ENCODE data around the gene RNGTT. TPM values are rescaled to one million over a fixed set of nuclear protein-coding genes. Genes with fewer than 3 reads are reported as not detected.

Gene RNGTT
- total RNA-seq, 2 donors from 2014 or later = 13.5 to 20.5 TPM

DNA sequence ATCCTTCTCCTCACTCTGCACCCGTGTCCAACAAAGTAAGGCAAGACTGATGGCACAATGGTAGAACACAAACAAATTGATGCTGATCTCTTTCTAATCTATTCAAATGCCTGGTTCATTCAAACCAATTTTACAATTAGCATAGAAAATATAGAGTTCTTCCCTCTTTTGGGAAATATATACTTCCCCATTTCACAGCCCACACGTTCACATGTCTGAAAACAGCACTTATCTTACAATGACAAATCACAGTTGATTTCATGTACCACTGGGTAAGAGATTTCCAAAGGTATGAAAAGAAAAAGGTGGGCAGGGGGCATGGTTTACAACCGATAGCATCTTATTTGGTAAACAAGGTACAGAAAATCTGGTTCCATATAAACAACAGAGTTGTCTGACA is 137.6 kb downstream of the RNGTT start:
- TF ChIP-seq, protein P1, sequence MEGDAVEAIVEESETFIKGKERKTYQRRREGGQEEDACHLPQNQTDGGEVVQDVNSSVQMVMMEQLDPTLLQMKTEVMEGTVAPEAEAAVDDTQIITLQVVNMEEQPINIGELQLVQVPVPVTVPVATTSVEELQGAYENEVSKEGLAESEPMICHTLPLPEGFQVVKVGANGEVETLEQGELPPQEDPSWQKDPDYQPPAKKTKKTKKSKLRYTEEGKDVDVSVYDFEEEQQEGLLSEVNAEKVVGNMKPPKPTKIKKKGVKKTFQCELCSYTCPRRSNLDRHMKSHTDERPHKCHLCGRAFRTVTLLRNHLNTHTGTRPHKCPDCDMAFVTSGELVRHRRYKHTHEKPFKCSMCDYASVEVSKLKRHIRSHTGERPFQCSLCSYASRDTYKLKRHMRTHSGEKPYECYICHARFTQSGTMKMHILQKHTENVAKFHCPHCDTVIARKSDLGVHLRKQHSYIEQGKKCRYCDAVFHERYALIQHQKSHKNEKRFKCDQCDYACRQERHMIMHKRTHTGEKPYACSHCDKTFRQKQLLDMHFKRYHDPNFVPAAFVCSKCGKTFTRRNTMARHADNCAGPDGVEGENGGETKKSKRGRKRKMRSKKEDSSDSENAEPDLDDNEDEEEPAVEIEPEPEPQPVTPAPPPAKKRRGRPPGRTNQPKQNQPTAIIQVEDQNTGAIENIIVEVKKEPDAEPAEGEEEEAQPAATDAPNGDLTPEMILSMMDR (IDR thresholded peaks at IDR 0.05) = no peak
- ATAC-seq (ENCODE audit: insufficient number of reproducible peaks, low FRiP score, low read depth) = no peak

GRCh38 chr6:88823998-88824397 is 139.4 kb downstream of the RNGTT start:
- ATAC-seq (ENCODE audit: insufficient number of reproducible peaks, low FRiP score, low read depth) (no peak), DNase-seq (ENCODE audit: low spot score) (no peak)
- H3K27ac ChIP-seq = no peak overlapping the region
- no peak overlapping the region for H3K4me3 ChIP-seq
- H3K9me3 ChIP-seq = no peaks in the 10 kb centered on the region
- H3K4me1 ChIP-seq (ENCODE audit: control insufficient read depth in 1 of 2, low read depth in 2 of 2) = no peaks in the 10 kb centered on the region
- H3K27me3 ChIP-seq (replicated peaks; ENCODE audit: insufficient read depth) = no peaks in the 10 kb centered on the region
- H3K36me3 ChIP-seq = no peaks in the 10 kb centered on the region
- TF ChIP-seq, protein P1 (IDR thresholded peaks at IDR 0.05) = no peak

More for the DNA sequence above, 137.6 kb downstream of the RNGTT start:
- H3K9me3 ChIP-seq = no peaks in the 10 kb centered on the region
- DNase-seq (ENCODE audit: low spot score) = no peak
- no peak overlapping the region for H3K4me3 ChIP-seq
- no peaks in the 10 kb centered on the region for H3K4me1 ChIP-seq (ENCODE audit: control insufficient read depth in 1 of 2, low read depth in 2 of 2)
- no peak overlapping the region for H3K27ac ChIP-seq
- no peaks in the 10 kb centered on the region for H3K27me3 ChIP-seq (replicated peaks; ENCODE audit: insufficient read depth)
- H3K36me3 ChIP-seq = no peaks in the 10 kb centered on the region

DNA sequence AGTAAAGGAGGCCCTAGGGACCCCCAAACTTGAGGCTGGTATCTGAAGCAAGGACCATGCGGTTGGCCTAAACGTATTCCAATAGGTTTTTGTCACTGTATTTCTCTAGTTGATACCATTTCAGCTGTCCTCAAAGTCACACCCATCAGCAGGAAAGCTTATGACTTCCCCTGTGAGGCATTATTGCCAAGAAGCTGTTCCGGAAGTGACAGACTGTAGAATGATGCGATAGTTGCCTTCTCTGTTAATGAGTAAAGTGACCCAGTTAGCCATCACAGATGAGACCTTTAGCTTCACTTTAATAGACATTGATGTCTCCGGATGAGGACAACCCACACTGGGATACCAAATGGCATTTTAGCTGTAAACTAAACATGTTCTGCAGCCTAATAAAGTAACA is 147.9 kb downstream of the RNGTT start:
- ATAC-seq (ENCODE audit: insufficient number of reproducible peaks, low FRiP score, low read depth) = no peak
- Histone ChIP-seq H3K4me1 (ENCODE audit: control insufficient read depth in 1 of 2, low read depth in 2 of 2) (peaks cover 0 to 6% of the 10 kb centered on the region in 2 donors), H3K4me3 (no peak overlapping the region)

GRCh38 chr6:88814909-88815308 is 148.5 kb downstream of the RNGTT start:
- Histone ChIP-seq H3K27ac (no peak overlapping the region), H3K4me3 (no peak overlapping the region), H3K4me1 (ENCODE audit: control insufficient read depth in 1 of 2, low read depth in 2 of 2) (peaks cover 0 to 10% of the 10 kb centered on the region in 2 donors), H3K9me3 (no peaks in the 10 kb centered on the region), H3K27me3 (replicated peaks; ENCODE audit: insufficient read depth) (no peaks in the 10 kb centered on the region), H3K36me3 (no peaks in the 10 kb centered on the region)
- no peak for ATAC-seq (ENCODE audit: insufficient number of reproducible peaks, low FRiP score, low read depth)
- DNase-seq (ENCODE audit: low spot score) = no peak
- TF ChIP-seq, protein P1 (IDR thresholded peaks at IDR 0.05) = no peak

More for the DNA sequence above, 147.9 kb downstream of the RNGTT start:
- H3K36me3 ChIP-seq = no peaks in the 10 kb centered on the region
- TF ChIP-seq, protein P1 (IDR thresholded peaks at IDR 0.05) = no peak
- H3K27ac ChIP-seq = no peak overlapping the region
- DNase-seq (ENCODE audit: low spot score) = no peak
- H3K9me3 ChIP-seq = no peaks in the 10 kb centered on the region
- no peaks in the 10 kb centered on the region for H3K27me3 ChIP-seq (replicated peaks; ENCODE audit: insufficient read depth)

DNA sequence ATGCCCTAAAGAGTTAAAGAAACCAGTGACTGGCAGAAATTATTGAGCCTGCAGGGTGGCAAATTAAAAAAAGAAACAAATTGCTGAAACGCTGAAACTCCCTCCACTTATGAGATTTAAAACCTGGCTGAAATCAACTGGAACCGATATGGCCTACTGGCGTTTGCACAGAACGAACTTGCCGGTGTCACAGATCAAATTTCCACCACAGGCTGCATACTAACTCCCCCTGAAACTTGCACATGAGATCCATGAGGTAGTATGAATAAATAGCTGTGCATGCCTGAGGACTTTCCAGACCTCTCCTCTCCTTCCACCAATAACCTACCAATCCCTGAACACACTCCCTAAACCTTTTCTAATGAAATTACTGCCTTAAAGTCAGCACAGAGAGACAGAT is 150.4 kb downstream of the RNGTT start:
- Histone ChIP-seq H3K27me3 (replicated peaks; ENCODE audit: insufficient read depth) (no peaks in the 10 kb centered on the region), H3K9me3 (no peaks in the 10 kb centered on the region), H3K27ac (no peak overlapping the region), H3K36me3 (no peaks in the 10 kb centered on the region), H3K4me1 (ENCODE audit: control insufficient read depth in 1 of 2, low read depth in 2 of 2) (peaks cover 0 to 13% of the 10 kb centered on the region in 2 donors), H3K4me3 (no peak overlapping the region)
- no peak for ATAC-seq (ENCODE audit: insufficient number of reproducible peaks, low FRiP score, low read depth)
- TF ChIP-seq, protein P1 (IDR thresholded peaks at IDR 0.05) = no peak
- DNase-seq (ENCODE audit: low spot score) = no peak
